Activated T-helper 1 cell treated with Interleukin-2 at 50 U/mL for 16 hours (primary cell): ENCODE results near the gene RALGAPA2.

ENCODE experiments used
- DNase-seq: peaks from one replicate; pipeline ENCODE4 v3.0.0-alpha.2; 2020; ENCODE audit warnings: low read depth

The RALGAPA2 gene

GRCh38 chr20:20436689-20437088, 275.8 kb downstream of the RALGAPA2 start:
- DNase-seq = no peak

- DNase-seq = no peak
Measured at GRCh38 chr20:20435453-20435852, 277.0 kb downstream of the RALGAPA2 start.

- DNase-seq = no peak
Measured at GRCh38 chr20:20432618-20433286, 279.7 kb downstream of the RALGAPA2 start.

- no peak for DNase-seq
Measured at GRCh38 chr20:20430066-20430465, 282.4 kb downstream of the RALGAPA2 start.

GRCh38 chr20:20428067-20428466, 284.4 kb downstream of the RALGAPA2 start:
- no peak for DNase-seq

GRCh38 chr20:20427227-20427864, 285.1 kb downstream of the RALGAPA2 start:
- no peak for DNase-seq

GRCh38 chr20:20426655-20426907, 285.9 kb downstream of the RALGAPA2 start:
- no peak for DNase-seq

- DNase-seq = no peak
Measured at GRCh38 chr20:20425823-20426654, 286.4 kb downstream of the RALGAPA2 start.

- DNase-seq = no peak
Measured at GRCh38 chr20:20423117-20423516, 289.3 kb downstream of the RALGAPA2 start.

GRCh38 chr20:20417876-20418676, 294.4 kb downstream of the RALGAPA2 start:
- DNase-seq = no peak

GRCh38 chr20:20415321-20415720, 297.1 kb downstream of the RALGAPA2 start:
- no peak for DNase-seq

- no peak for DNase-seq
Measured at GRCh38 chr20:20414640-20415220, 297.7 kb downstream of the RALGAPA2 start.

GRCh38 chr20:20413810-20414281, 298.6 kb downstream of the RALGAPA2 start:
- DNase-seq = no peak

GRCh38 chr20:20412750-20413149, 299.7 kb downstream of the RALGAPA2 start:
- DNase-seq = no peak

GRCh38 chr20:20411836-20412235, 300.6 kb downstream of the RALGAPA2 start:
- no peak for DNase-seq

- DNase-seq = no peak
Measured at GRCh38 chr20:20411402-20411801, 301.0 kb downstream of the RALGAPA2 start.

- DNase-seq = no peak
Measured at GRCh38 chr20:20410678-20411077, 301.8 kb downstream of the RALGAPA2 start.

- no peak for DNase-seq
Measured at GRCh38 chr20:20409331-20409730, 303.1 kb downstream of the RALGAPA2 start.

GRCh38 chr20:20407891-20408805, 304.3 kb downstream of the RALGAPA2 start:
- DNase-seq = no peak

GRCh38 chr20:20406306-20406705, 306.1 kb downstream of the RALGAPA2 start:
- DNase-seq = no peak

GRCh38 chr20:20405623-20406022, 306.8 kb downstream of the RALGAPA2 start:
- DNase-seq = no peak
